IMR-90 (cell line): ENCODE data around the gene TTC9. TPM values are rescaled to one million over a fixed set of nuclear protein-coding genes. Genes with fewer than 3 reads are reported as not detected.

Experiments used
- ATAC-seq: fragments of 200-7000 bp; cut with Tn5 transposase; 2 replicates; pipeline ENCODE4 v1.9.1; 2020; ENCODE audit warnings: low read depth, mild to moderate bottlenecking, moderate library complexity
- BruUV-seq: library from RNA; stranded (reverse); fragments of 400-500 nt; replicated peaks from 2 replicates; lab custom pipeline; 2021; lab: Mats Ljungman, UMichigan
- CTCF ChIA-PET: fragments of 300-600 bp; formaldehyde crosslinking; extraction: SDS; loops from one replicate; lab custom pipeline; 2021; ENCODE audit warnings: antibody characterized with exemption; lab: Yijun Ruan, JAX
- POLR2A ChIA-PET: fragments of 300-600 bp; sonication (Branson Sonifier 250); formaldehyde crosslinking; loops from one replicate; lab custom pipeline; 2022; ENCODE audit warnings: antibody characterized with exemption; ENCODE audit not compliant: unreplicated experiment; lab: Charles Lee
- DNase-seq: peaks from one replicate; pipeline ENCODE4 v3.0.0; 2013
- H2AFZ ChIP-seq: replicated peaks from 2 replicates; pipeline ENCODE3; 2013; ENCODE audit warnings: low read length, mild to moderate bottlenecking; ENCODE audit not compliant: poor library complexity
- H2AK5ac ChIP-seq: 2 replicates; pipeline ENCODE4 v1.6.1; 2013; ENCODE audit warnings: low read depth, low read length, inconsistent platforms
- H2AK9ac ChIP-seq: replicated peaks from 2 replicates; pipeline ENCODE3; 2013; ENCODE audit warnings: mild to moderate bottlenecking, low read depth, low read length, moderate library complexity; ENCODE audit not compliant: poor library complexity
- H2BK120ac ChIP-seq: 2 replicates; pipeline ENCODE4 v1.6.1; 2013; ENCODE audit warnings: low read depth, low read length, inconsistent platforms
- H2BK15ac ChIP-seq: 3 replicates; pipeline ENCODE4 v1.6.1; 2013; ENCODE audit warnings: low read depth, low read length, inconsistent platforms
- H2BK20ac ChIP-seq: 2 replicates; pipeline ENCODE4 v1.6.1; 2013; ENCODE audit warnings: low read depth, mild to moderate bottlenecking, inconsistent platforms, low read length, moderate library complexity
- H2BK5ac ChIP-seq: 2 replicates; pipeline ENCODE4 v1.6.1; 2013; ENCODE audit warnings: mild to moderate bottlenecking, low read depth, low read length, inconsistent platforms; ENCODE audit not compliant: poor library complexity, severe bottlenecking
- H3K14ac ChIP-seq: replicated peaks from 2 replicates; pipeline ENCODE4 v1.6.1; 2013; ENCODE audit warnings: low read depth, low read length, inconsistent platforms
- H3K18ac ChIP-seq: 2 replicates; pipeline ENCODE4 v1.6.1; 2013; ENCODE audit warnings: low read depth, low read length, control low read depth
- H3K23ac ChIP-seq: 2 replicates; pipeline ENCODE4 v1.6.1; 2013; ENCODE audit warnings: low read depth, low read length, inconsistent platforms
- H3K27ac ChIP-seq: 2 replicates; pipeline ENCODE4 v1.5.1; 2013; ENCODE audit warnings: mild to moderate bottlenecking, control low read depth, low read length; ENCODE audit not compliant: insufficient read depth
- H3K27me3 ChIP-seq: 2 replicates; pipeline ENCODE4 v1.6.1; 2013; ENCODE audit warnings: low read length; ENCODE audit not compliant: control insufficient read depth, insufficient read depth
- H3K36me3 ChIP-seq: 2 replicates; pipeline ENCODE4 v1.6.1; 2013; ENCODE audit warnings: low read length, mixed read lengths; ENCODE audit not compliant: control insufficient read depth, insufficient read depth
- H3K4ac ChIP-seq: 2 replicates; pipeline ENCODE4 v1.6.1; 2013; ENCODE audit warnings: low read depth, low read length, inconsistent platforms
- H3K4me1 ChIP-seq: 2 replicates; pipeline ENCODE4 v1.6.1; 2013; ENCODE audit warnings: low read length, mixed read lengths; ENCODE audit not compliant: control insufficient read depth, insufficient read depth
- H3K4me2 ChIP-seq: 2 replicates; pipeline ENCODE4 v1.6.1; 2013; ENCODE audit warnings: low read depth, mild to moderate bottlenecking, control low read depth, low read length, moderate library complexity
- H3K4me3 ChIP-seq: 2 replicates; pipeline ENCODE4 v1.5.1; 2013; ENCODE audit warnings: low read depth, mild to moderate bottlenecking, control low read depth, low read length, moderate library complexity; ENCODE audit not compliant: insufficient read depth
- H3K56ac ChIP-seq: 2 replicates; pipeline ENCODE4 v1.6.1; 2013; ENCODE audit warnings: low read length, inconsistent platforms; ENCODE audit not compliant: insufficient read depth; ENCODE audit errors: extremely low read depth
- H3K79me1 ChIP-seq, 2 experiments: 2 replicates each; pipeline ENCODE4 v1.6.1; 2013; ENCODE audit warnings: low read length in 2 of 2, inconsistent platforms in 1 of 2, low read depth in 1 of 2
- H3K9ac ChIP-seq: 2 replicates; pipeline ENCODE4 v1.6.1; 2013; ENCODE audit warnings: low read depth, low read length, control low read depth
- H3K9me1 ChIP-seq: 2 replicates; pipeline ENCODE4 v1.6.1; 2013; ENCODE audit warnings: low read length, inconsistent platforms; ENCODE audit not compliant: insufficient read depth
- H3K9me3 ChIP-seq: 2 replicates; pipeline ENCODE4 v1.6.1; 2013; ENCODE audit warnings: low read length; ENCODE audit not compliant: control insufficient read depth, insufficient read depth
- H4K20me1 ChIP-seq: 2 replicates; pipeline ENCODE4 v1.6.1; 2013; ENCODE audit warnings: low read length, inconsistent platforms; ENCODE audit not compliant: insufficient read depth
- H4K5ac ChIP-seq: 2 replicates; pipeline ENCODE4 v1.6.1; 2013; ENCODE audit warnings: mild to moderate bottlenecking, low read depth, low read length, control low read depth
- H4K8ac ChIP-seq, 2 experiments: 2 replicates each; pipeline ENCODE4 v1.6.1; 2013; ENCODE audit warnings: low read depth in 2 of 2, low read length in 2 of 2, control low read depth in 1 of 2, inconsistent platforms in 1 of 2
- H4K91ac ChIP-seq: 2 replicates; pipeline ENCODE4 v1.6.1; 2013; ENCODE audit warnings: low read depth, low read length, inconsistent platforms; ENCODE audit not compliant: insufficient read depth
- BHLHE40 ChIP-seq: fragments of 150-350 bp; IDR thresholded peaks from 2 replicates; pipeline ENCODE4 v1.6.1; 2016; ENCODE audit warnings: mild to moderate bottlenecking, low read depth, low read length
- CEBPB ChIP-seq: IDR thresholded peaks from 2 replicates; pipeline ENCODE4 v1.6.1; 2012; ENCODE audit warnings: low read depth, low read length, improper control_type of control experiment
- CHD1 ChIP-seq: IDR thresholded peaks from 2 replicates; pipeline ENCODE4 v1.6.1; 2012; ENCODE audit warnings: low read depth, low read length, improper control_type of control experiment
- CTCF ChIP-seq: conservative IDR thresholded peaks from 2 replicates; pipeline ENCODE4 v1.5.1; 2012; ENCODE audit warnings: mild to moderate bottlenecking, low read depth, low read length, improper control_type of control experiment
- FOS ChIP-seq: fragments of 150-350 bp; IDR thresholded peaks from 2 replicates; pipeline ENCODE4 v1.6.1; 2016; ENCODE audit warnings: low read depth, low read length
- MAFK ChIP-seq: IDR thresholded peaks from 2 replicates; pipeline ENCODE4 v1.6.1; 2012; ENCODE audit warnings: low read depth, low read length, improper control_type of control experiment
- MAZ ChIP-seq: IDR thresholded peaks from 2 replicates; pipeline ENCODE4 v1.6.1; 2012; ENCODE audit warnings: low read depth, mild to moderate bottlenecking, low read length, improper control_type of control experiment, moderate library complexity, borderline replicate concordance
- MXI1 ChIP-seq: IDR thresholded peaks from 2 replicates; pipeline ENCODE4 v1.6.1; 2012; ENCODE audit warnings: low read depth, mild to moderate bottlenecking, low read length, moderate library complexity, borderline replicate concordance
- NFE2L2 ChIP-seq: fragments of 150-350 bp; IDR thresholded peaks from 2 replicates; pipeline ENCODE4 v1.6.1; 2016; ENCODE audit warnings: low read depth, mild to moderate bottlenecking, low read length
- POLR2A ChIP-seq: IDR thresholded peaks from 2 replicates; pipeline ENCODE4 v1.6.1; 2012; ENCODE audit warnings: mild to moderate bottlenecking, low read depth, low read length
- RCOR1 ChIP-seq: IDR thresholded peaks from 2 replicates; pipeline ENCODE4 v1.6.1; 2012; ENCODE audit warnings: mild to moderate bottlenecking, low read length, improper control_type of control experiment; ENCODE audit not compliant: insufficient replicate concordance
- RFX5 ChIP-seq: IDR thresholded peaks from 2 replicates; pipeline ENCODE4 v1.8.0; 2012; ENCODE audit warnings: low read depth, mild to moderate bottlenecking, low read length, moderate library complexity
- SMC3 ChIP-seq: fragments of 150-350 bp; IDR thresholded peaks from 2 replicates; pipeline ENCODE4 v1.6.1; 2016; ENCODE audit warnings: low read depth, mild to moderate bottlenecking, antibody characterized with exemption, low read length, moderate library complexity
- WGBS, 2 experiments: methylation state at CpG; one replicate each; pipeline versions ENCODE4 v1.1.5 to v1.1.7; 2013; ENCODE audit warnings: missing lambda C conversion rate in 2 of 2; ENCODE audit not compliant: insufficient read length in 1 of 2; ENCODE audit errors: extremely low coverage in 2 of 2; 5-methylcytosine and 5-hydroxymethylcytosine counted together
- dilution Hi-C: fragments of 300-500 bp; cut with HindIII; formaldehyde crosslinking; loops from one replicate; pipeline ENCODE4 v1.14.3; 2018; ENCODE audit warnings: low sequenced_read_pairs; ENCODE audit not compliant: unreplicated experiment
- in situ Hi-C: fragments of 300-500 bp; cut with MboI; formaldehyde crosslinking; loops from 3 replicates; pipeline ENCODE4 v1.14.3; 2019; ENCODE audit warnings: low sequenced_read_pairs, inconsistent platforms, mixed read lengths
- intact Hi-C: fragments of 100-400 bp; cut with micrococcal nuclease; formaldehyde crosslinking; loops from 2 replicates; pipeline ENCODE4 v1.10.0; 2022
- polyA plus RNA-seq, 3 experiments: library from polyadenylated mRNA; depleted of rRNA; stranded (reverse); fragments of >200 nt; gene quantifications; 2 replicates each; pipeline ENCODE4 v1.2.3, GENCODE V29; 2012; ENCODE audit warnings: low replicate concordance in 1 of 3
- total RNA-seq: library from RNA; depleted of rRNA; stranded (reverse); fragments of >200 nt; gene quantifications from 2 replicates; pipeline ENCODE4 v1.2.3, GENCODE V29; 2012
- TF ChIP-seq, protein P1 (sequence below): fragments of 150-350 bp; IDR thresholded peaks from 2 replicates; pipeline ENCODE4 v1.6.1; 2016; ENCODE audit warnings: low read depth, mild to moderate bottlenecking, low read length, moderate library complexity, borderline replicate concordance
- TF ChIP-seq, protein P2 (sequence below): fragments of 150-350 bp; IDR thresholded peaks from 2 replicates; pipeline ENCODE4 v1.6.1; 2017; ENCODE audit warnings: mild to moderate bottlenecking, antibody characterized with exemption, low read length, low read depth

TTC9 gene
- total and polyA plus RNA-seq, 2 of the 4 experiments (the other 2 are of a cell fraction), result 0.02 TPM; not detected in 1

DNA sequence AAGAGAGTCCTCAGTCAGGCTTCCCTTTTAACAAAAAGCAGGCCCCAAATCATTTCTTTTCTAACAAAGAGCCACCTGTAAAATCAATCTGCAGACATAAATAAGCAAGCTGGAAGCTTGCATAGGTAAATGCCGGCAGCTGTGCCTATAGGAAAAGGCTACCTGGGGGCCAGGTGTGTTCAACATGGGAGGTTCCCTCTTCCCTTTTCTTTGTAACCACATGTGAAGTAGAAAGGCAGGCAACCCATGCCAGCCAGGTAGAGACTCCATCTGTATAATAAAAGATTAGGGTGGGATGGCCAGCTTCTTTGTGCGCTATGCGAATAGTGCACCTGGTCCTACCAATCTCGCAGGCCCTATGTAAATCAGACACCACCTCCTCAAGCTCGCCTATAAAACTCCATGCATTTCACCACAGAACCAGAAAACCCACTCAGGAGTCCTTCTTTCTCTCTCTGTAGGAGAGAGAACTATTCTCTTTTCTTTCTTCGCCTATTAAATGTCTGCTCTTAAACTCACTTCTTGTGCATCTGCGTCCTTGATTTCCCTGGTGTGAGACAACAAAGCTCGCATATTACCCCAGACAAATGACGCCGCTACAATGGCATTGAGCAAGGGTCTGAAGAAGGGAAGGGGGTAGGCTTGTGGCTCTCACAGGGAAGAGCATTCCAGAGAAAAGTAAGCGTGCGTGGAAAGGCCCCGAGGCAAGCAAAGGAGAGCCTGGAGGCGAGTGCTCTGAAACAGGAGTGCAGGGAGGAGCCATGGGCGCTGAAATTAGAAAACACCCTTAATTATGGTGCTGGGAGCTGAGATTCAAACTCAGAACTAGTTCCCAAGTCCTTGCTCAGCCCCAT, 67.2 kb downstream of the TTC9 start:
- Histone ChIP-seq H2AFZ (no peak overlapping the region), H3K9ac (no peak overlapping the region), H2AK5ac (no peak overlapping the region), H3K14ac (no peak overlapping the region), H3K79me1 (no peaks in the 10 kb centered on the region), H3K4me2 (no peak overlapping the region), H4K91ac (no peak overlapping the region), H2AK9ac (no peak overlapping the region), H2BK20ac (no peak overlapping the region), H3K27ac (no peak overlapping the region), H2BK120ac (no peak overlapping the region), H3K4ac (no peak overlapping the region), H2BK5ac (no peak overlapping the region), H2BK15ac (no peak overlapping the region), H3K9me1 (no peaks in the 10 kb centered on the region), H3K27me3 (peaks cover 19% of the 10 kb centered on the region), H3K4me1 (no peaks in the 10 kb centered on the region), H3K9me3 (no peaks in the 10 kb centered on the region), H4K20me1 (no peaks in the 10 kb centered on the region), H3K4me3 (no peak overlapping the region), H4K5ac (no peak overlapping the region), H4K8ac (no peak overlapping the region), H3K36me3 (no peaks in the 10 kb centered on the region), H3K23ac (no peak overlapping the region), H3K56ac (no peak overlapping the region), H3K18ac (no peak overlapping the region)
- intact Hi-C loops (no loop called here), dilution Hi-C loops (no loop called here), in situ Hi-C loops (no loop called here)
- ChIA-PET CTCF (no interaction called here), POLR2A (no interaction called here)
- 86% methylated on average over 3 of the region's 15 CpGs; no CpG with 5 or more reads in 1 of the 2 experiments for WGBS, 2 experiments
- ATAC-seq (no peak), DNase-seq (no peak)
- no TSS peak for BruUV-seq
- TF ChIP-seq RCOR1, result no peak
- TF ChIP-seq MXI1, result no peak
- TF ChIP-seq CTCF, result no peak
- no peak for TF ChIP-seq MAZ
- TF ChIP-seq, protein P1, sequence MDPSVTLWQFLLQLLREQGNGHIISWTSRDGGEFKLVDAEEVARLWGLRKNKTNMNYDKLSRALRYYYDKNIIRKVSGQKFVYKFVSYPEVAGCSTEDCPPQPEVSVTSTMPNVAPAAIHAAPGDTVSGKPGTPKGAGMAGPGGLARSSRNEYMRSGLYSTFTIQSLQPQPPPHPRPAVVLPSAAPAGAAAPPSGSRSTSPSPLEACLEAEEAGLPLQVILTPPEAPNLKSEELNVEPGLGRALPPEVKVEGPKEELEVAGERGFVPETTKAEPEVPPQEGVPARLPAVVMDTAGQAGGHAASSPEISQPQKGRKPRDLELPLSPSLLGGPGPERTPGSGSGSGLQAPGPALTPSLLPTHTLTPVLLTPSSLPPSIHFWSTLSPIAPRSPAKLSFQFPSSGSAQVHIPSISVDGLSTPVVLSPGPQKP, result no peak
- no peak for TF ChIP-seq SMC3
- TF ChIP-seq FOS, result no peak
- no peak for TF ChIP-seq CHD1
- no peak for TF ChIP-seq MAFK
- no peak for TF ChIP-seq BHLHE40
- no peak for TF ChIP-seq RFX5
- no peak for TF ChIP-seq POLR2A
- TF ChIP-seq NFE2L2, result no peak
- TF ChIP-seq, protein P2, sequence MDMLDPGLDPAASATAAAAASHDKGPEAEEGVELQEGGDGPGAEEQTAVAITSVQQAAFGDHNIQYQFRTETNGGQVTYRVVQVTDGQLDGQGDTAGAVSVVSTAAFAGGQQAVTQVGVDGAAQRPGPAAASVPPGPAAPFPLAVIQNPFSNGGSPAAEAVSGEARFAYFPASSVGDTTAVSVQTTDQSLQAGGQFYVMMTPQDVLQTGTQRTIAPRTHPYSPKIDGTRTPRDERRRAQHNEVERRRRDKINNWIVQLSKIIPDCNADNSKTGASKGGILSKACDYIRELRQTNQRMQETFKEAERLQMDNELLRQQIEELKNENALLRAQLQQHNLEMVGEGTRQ, result no peak
- TF ChIP-seq CEBPB, result no peak
